SK-N-SH treated with all-trans-retinoic acid at 6 μM for 48 hours (cell line): ENCODE data around the gene ZBTB32.

Experiments
- ATAC-seq: fragments of 200-7000 bp; cut with Tn5 transposase; 3 replicates; pipeline ENCODE4 v1.9.1; 2020; ENCODE audit warnings: mild to moderate bottlenecking, moderate library complexity
- ARNTL ChIP-seq: fragments of 450-650 bp; formaldehyde crosslinking; IDR thresholded peaks from 2 replicates; pipeline ENCODE4 v1.5.0; 2020; ENCODE audit warnings: low read depth, mild to moderate bottlenecking, moderate library complexity, borderline replicate concordance
- BACH2 ChIP-seq: fragments of 250-450 bp; sonication (Bioruptor Pico); IDR thresholded peaks from 2 replicates; pipeline ENCODE4 v1.9.0; 2021; ENCODE audit warnings: mild to moderate bottlenecking, borderline replicate concordance
- CSDC2 ChIP-seq: fragments of 250-450 bp; sonication (Bioruptor Pico); IDR thresholded peaks from 2 replicates; pipeline ENCODE4 v1.5.0; 2020; ENCODE audit warnings: mild to moderate bottlenecking, moderate library complexity
- CSRNP3 ChIP-seq: fragments of 250-450 bp; sonication (Bioruptor Pico); IDR thresholded peaks from 2 replicates; pipeline ENCODE4 v1.5.1; 2021; ENCODE audit warnings: mild to moderate bottlenecking, moderate library complexity
- ESRRG ChIP-seq: fragments of 250-450 bp; sonication (Bioruptor Pico); IDR thresholded peaks from 2 replicates; pipeline ENCODE4 v1.6.1; 2021; ENCODE audit warnings: mild to moderate bottlenecking
- GLIS3 ChIP-seq: fragments of 250-450 bp; sonication (Bioruptor Pico); IDR thresholded peaks from 2 replicates; pipeline ENCODE4 v1.5.0; 2020; ENCODE audit warnings: mild to moderate bottlenecking, moderate library complexity
- ISL1 ChIP-seq: fragments of 250-450 bp; sonication (Bioruptor Pico); IDR thresholded peaks from 2 replicates; pipeline ENCODE4 v2.1.2; 2022; ENCODE audit warnings: mild to moderate bottlenecking, moderate library complexity
- OSR1 ChIP-seq: fragments of 250-450 bp; sonication (Bioruptor Pico); IDR thresholded peaks from 2 replicates; pipeline ENCODE4 v1.8.0; 2022; ENCODE audit warnings: moderate library complexity, mild to moderate bottlenecking, inconsistent platforms
- PATZ1 ChIP-seq: fragments of 250-450 bp; sonication (Bioruptor Pico); IDR thresholded peaks from 2 replicates; pipeline ENCODE4 v1.8.0; 2020; ENCODE audit warnings: mild to moderate bottlenecking, moderate library complexity, borderline replicate concordance
- PPARA ChIP-seq: fragments of 250-450 bp; sonication (Bioruptor Pico); IDR thresholded peaks from 2 replicates; pipeline ENCODE4 v1.5.0; 2020; ENCODE audit warnings: mild to moderate bottlenecking, borderline replicate concordance
- RARB ChIP-seq: fragments of 250-450 bp; sonication (Bioruptor Pico); IDR thresholded peaks from 2 replicates; pipeline ENCODE4 v1.8.0; 2021; ENCODE audit warnings: mild to moderate bottlenecking, moderate library complexity
- TCF4 ChIP-seq: fragments of 250-450 bp; sonication (Bioruptor Pico); IDR thresholded peaks from 2 replicates; pipeline ENCODE4 v1.8.0; 2021; ENCODE audit warnings: mild to moderate bottlenecking, moderate library complexity, borderline replicate concordance
- TOX ChIP-seq: fragments of 250-450 bp; sonication (Bioruptor Pico); IDR thresholded peaks from 2 replicates; pipeline ENCODE4 v1.8.0; 2021; ENCODE audit warnings: mild to moderate bottlenecking, moderate library complexity, borderline replicate concordance
- TSHZ2 ChIP-seq: fragments of 250-450 bp; sonication (Bioruptor Pico); IDR thresholded peaks from 2 replicates; pipeline ENCODE4 v1.5.0; 2020; ENCODE audit warnings: mild to moderate bottlenecking, moderate library complexity
- ZC3H10 ChIP-seq: fragments of 250-450 bp; sonication (Bioruptor Pico); IDR thresholded peaks from 2 replicates; pipeline ENCODE4 v1.5.1; 2021; ENCODE audit warnings: mild to moderate bottlenecking, moderate library complexity
- ZFP3 ChIP-seq: fragments of 250-450 bp; sonication (Bioruptor Pico); IDR thresholded peaks from 2 replicates; pipeline ENCODE4 v1.5.0; 2020; ENCODE audit warnings: mild to moderate bottlenecking, moderate library complexity
- ZFP30 ChIP-seq: fragments of 450-650 bp; formaldehyde crosslinking; IDR thresholded peaks from 2 replicates; pipeline ENCODE4 v1.5.0; 2022; ENCODE audit warnings: mild to moderate bottlenecking, moderate library complexity
- ZNF565 ChIP-seq: fragments of 450-650 bp; formaldehyde crosslinking; conservative IDR thresholded peaks from 2 replicates; pipeline ENCODE4 v1.5.0; 2020; ENCODE audit warnings: low read depth, mild to moderate bottlenecking, moderate library complexity
- ZNF70 ChIP-seq: fragments of 450-650 bp; formaldehyde crosslinking; IDR thresholded peaks from 2 replicates; pipeline ENCODE4 v1.5.0; 2020; ENCODE audit warnings: mild to moderate bottlenecking, moderate library complexity
- ZNF8 ChIP-seq: fragments of 450-650 bp; formaldehyde crosslinking; IDR thresholded peaks from 2 replicates; pipeline ENCODE4 v1.5.0; 2020; ENCODE audit warnings: mild to moderate bottlenecking, moderate library complexity
- TF ChIP-seq, protein P1 (sequence below): fragments of 250-450 bp; sonication (Bioruptor Pico); IDR thresholded peaks from 2 replicates; pipeline ENCODE4 v1.8.0; 2021; ENCODE audit warnings: low read depth, mild to moderate bottlenecking, moderate library complexity, borderline replicate concordance
- TF ChIP-seq, protein P2 (sequence below): fragments of 250-450 bp; sonication (Bioruptor Pico); IDR thresholded peaks from 2 replicates; pipeline ENCODE4 v1.5.1; 2020; ENCODE audit warnings: low read depth, mild to moderate bottlenecking, moderate library complexity

The ZBTB32 gene

DNA sequence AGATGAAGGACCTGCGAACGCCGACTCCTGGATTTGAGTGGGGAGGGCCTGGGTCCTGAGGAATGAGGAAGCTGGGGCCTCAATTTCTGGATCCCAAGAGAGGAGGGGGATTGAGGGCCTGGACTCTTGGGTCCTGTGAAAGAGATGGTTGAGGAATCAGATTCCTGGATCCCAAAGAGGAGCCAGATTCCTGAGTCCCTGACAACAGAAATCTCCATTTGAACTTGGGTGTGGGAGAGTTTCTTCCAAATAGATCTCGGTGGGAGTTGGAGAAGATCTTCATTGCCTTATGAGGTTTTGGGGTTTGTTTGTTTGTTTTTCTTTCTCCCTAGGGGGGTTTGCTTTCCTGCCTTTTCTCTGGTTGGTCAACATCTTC is 41.7 kb downstream of the ZBTB32 start:
- no peak for ATAC-seq
- TF ChIP-seq, protein P1, sequence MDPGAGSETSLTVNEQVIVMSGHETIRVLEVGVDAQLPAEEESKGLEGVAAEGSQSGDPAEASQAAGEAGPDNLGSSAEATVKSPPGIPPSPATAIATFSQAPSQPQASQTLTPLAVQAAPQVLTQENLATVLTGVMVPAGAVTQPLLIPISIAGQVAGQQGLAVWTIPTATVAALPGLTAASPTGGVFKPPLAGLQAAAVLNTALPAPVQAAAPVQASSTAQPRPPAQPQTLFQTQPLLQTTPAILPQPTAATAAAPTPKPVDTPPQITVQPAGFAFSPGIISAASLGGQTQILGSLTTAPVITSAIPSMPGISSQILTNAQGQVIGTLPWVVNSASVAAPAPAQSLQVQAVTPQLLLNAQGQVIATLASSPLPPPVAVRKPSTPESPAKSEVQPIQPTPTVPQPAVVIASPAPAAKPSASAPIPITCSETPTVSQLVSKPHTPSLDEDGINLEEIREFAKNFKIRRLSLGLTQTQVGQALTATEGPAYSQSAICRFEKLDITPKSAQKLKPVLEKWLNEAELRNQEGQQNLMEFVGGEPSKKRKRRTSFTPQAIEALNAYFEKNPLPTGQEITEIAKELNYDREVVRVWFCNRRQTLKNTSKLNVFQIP (CRISPR knock-in tag): no peak
- TF ChIP-seq CSDC2 (CRISPR knock-in tag): no peak
- TF ChIP-seq, protein P2, sequence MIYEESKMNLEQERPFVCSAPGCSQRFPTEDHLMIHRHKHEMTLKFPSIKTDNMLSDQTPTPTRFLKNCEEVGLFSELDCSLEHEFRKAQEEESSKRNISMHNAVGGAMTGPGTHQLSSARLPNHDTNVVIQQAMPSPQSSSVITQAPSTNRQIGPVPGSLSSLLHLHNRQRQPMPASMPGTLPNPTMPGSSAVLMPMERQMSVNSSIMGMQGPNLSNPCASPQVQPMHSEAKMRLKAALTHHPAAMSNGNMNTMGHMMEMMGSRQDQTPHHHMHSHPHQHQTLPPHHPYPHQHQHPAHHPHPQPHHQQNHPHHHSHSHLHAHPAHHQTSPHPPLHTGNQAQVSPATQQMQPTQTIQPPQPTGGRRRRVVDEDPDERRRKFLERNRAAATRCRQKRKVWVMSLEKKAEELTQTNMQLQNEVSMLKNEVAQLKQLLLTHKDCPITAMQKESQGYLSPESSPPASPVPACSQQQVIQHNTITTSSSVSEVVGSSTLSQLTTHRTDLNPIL (CRISPR knock-in tag): no peak
- TF ChIP-seq BACH2 (CRISPR knock-in tag): no peak
- no peak for TF ChIP-seq PATZ1
- no peak for TF ChIP-seq ZFP3 (CRISPR knock-in tag)
- TF ChIP-seq ISL1: no peak
- no peak for TF ChIP-seq ESRRG (CRISPR knock-in tag)
- TF ChIP-seq OSR1 (CRISPR knock-in tag): no peak
- no peak for TF ChIP-seq ZNF70 (CRISPR knock-in tag)
- no peak for TF ChIP-seq ZNF8 (CRISPR knock-in tag)
- no peak for TF ChIP-seq ARNTL (CRISPR knock-in tag)
- no peak for TF ChIP-seq TCF4 (CRISPR knock-in tag)
- TF ChIP-seq TSHZ2 (CRISPR knock-in tag): no peak
- TF ChIP-seq TOX (CRISPR knock-in tag): no peak
- no peak for TF ChIP-seq ZFP30 (CRISPR knock-in tag)
- no peak for TF ChIP-seq ZC3H10 (CRISPR knock-in tag)
- TF ChIP-seq GLIS3 (CRISPR knock-in tag): no peak
- TF ChIP-seq RARB (CRISPR knock-in tag): no peak
- TF ChIP-seq, all 23 proteins: peak for 0

- TF ChIP-seq CSRNP3 (CRISPR knock-in tag) (no peak), PPARA (CRISPR knock-in tag) (no peak), ZFP30 (CRISPR knock-in tag) (no peak), TOX (CRISPR knock-in tag) (no peak), ZNF565 (CRISPR knock-in tag) (no peak), CSDC2 (CRISPR knock-in tag) (no peak)
- TF ChIP-seq, all 23 proteins: peak for 0
- no peak for ATAC-seq
Observed at GRCh38 chr19:35746531-35746930, 42.2 kb downstream of the ZBTB32 start.
